ENCODE data around the gene B3GNT2. TPM values are rescaled to one million over a fixed set of nuclear protein-coding genes. Genes with fewer than 3 reads are reported as not detected.

Gene B3GNT2
- polyA plus RNA-seq, 1 of the 3 experiments (the other 2 are of a cell fraction): 6.3 TPM

DNA sequence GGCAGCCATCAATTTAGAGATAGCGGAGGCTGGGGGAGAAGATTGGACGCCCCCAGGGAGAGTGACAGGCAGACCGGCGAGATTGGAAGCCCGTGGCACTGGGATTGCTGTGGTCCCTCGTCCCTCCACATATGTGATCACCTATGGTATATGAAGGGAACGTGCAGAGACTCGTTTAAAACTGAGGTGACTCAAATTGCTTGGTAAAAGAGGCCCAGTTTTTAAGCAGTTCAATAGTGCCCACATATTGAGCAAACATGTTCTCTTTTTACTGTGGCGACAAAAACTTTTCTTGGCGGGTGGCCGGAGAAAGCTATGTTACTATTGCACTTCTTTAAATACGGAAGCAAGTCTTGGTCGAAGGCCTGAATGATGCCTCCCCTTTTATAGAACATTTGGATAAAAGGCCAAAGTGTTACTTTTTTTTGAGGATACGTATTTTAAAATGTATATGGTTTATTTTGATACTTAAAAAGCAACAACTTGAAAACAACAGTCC, 9.1 kb downstream of the B3GNT2 start:
- Histone ChIP-seq H2AFZ (ENCODE audit: low read depth) (no peak overlapping the region), H3K9ac (no peak overlapping the region), H4K20me1 (ENCODE audit: insufficient read depth) (peaks cover 38% of the 10 kb centered on the region), H3K9me3 (no peaks in the 10 kb centered on the region), H3K27me3 (ENCODE audit: insufficient read depth) (no peaks in the 10 kb centered on the region), H3K27ac (ENCODE audit: low read depth in 2 of 2, low read length in 1 of 2) (no peak overlapping the region), H3K36me3 (replicated peaks in 1 of 2; ENCODE audit: control insufficient read depth in 1 of 2, insufficient read depth in 2 of 2, low read length in 1 of 2) (no peaks in the 10 kb centered on the region), H3K4me2 (no peak overlapping the region), H3K79me2 (ENCODE audit: insufficient read depth) (peaks cover 76% of the 10 kb centered on the region), H3F3A (replicated peaks; ENCODE audit: insufficient read depth) (no peaks in the 10 kb centered on the region), H3K4me1 (ENCODE audit: control insufficient read depth in 1 of 2, insufficient read depth in 2 of 2, low read depth in 1 of 2, low read length in 1 of 2) (peaks cover 0 to 19% of the 10 kb centered on the region in 2 experiments; a peak in 2 of 4 replicates), H3K4me3 (ENCODE audit: low read depth in 2 of 2, low read length in 1 of 2) (no peak overlapping the region), H3K9me2 (no peaks in the 10 kb centered on the region)
- CTCF ChIA-PET: no interaction called here
- WGBS (ENCODE audit: low lambda C conversion rate): 96% methylated on average over 14 of the region's 14 CpGs
- TF ChIP-seq YY1 (IDR thresholded peaks at IDR 0.05; ENCODE audit: low read depth) (no peak), RAD21 (IDR thresholded peaks at IDR 0.05; ENCODE audit: low read length) (no peak)
- POLR2A ChIA-PET: no interaction called here
- no peak for DNase-seq

DNA sequence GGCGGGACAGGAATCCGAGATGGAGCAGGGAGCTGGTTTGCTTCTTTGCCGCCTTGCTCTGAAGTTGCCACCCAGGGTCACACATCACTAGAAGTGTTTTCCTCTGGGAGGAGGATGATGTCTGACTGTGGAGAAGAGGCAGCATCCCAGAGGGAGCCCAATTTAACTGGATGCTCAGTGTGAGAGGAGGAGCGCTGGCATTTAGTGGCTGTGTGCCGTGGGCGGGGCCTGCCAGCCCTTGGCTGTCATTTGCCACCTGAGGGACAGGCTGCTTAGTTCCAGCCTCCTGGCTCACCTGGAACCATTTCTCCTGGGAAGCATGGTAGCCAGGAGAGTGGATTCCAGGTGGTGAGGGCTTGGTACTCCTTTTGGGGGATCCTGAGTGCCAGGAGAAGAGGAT, 9.6 kb downstream of the B3GNT2 start:
- Histone ChIP-seq H3K79me2 (ENCODE audit: insufficient read depth) (peaks cover 76% of the 10 kb centered on the region), H3F3A (replicated peaks; ENCODE audit: insufficient read depth) (no peaks in the 10 kb centered on the region), H3K4me3 (ENCODE audit: low read depth in 2 of 2, low read length in 1 of 2) (no peak overlapping the region), H2AFZ (ENCODE audit: low read depth) (no peak overlapping the region), H3K9me3 (no peaks in the 10 kb centered on the region), H3K4me2 (no peak overlapping the region), H3K27me3 (ENCODE audit: insufficient read depth) (no peaks in the 10 kb centered on the region), H3K9ac (no peak overlapping the region), H3K36me3 (replicated peaks in 1 of 2; ENCODE audit: control insufficient read depth in 1 of 2, insufficient read depth in 2 of 2, low read length in 1 of 2) (no peaks in the 10 kb centered on the region), H3K4me1 (ENCODE audit: control insufficient read depth in 1 of 2, insufficient read depth in 2 of 2, low read depth in 1 of 2, low read length in 1 of 2) (peaks cover 0 to 19% of the 10 kb centered on the region in 2 experiments; a peak in 2 of 4 replicates), H3K9me2 (no peaks in the 10 kb centered on the region), H4K20me1 (ENCODE audit: insufficient read depth) (peaks cover 38% of the 10 kb centered on the region), H3K27ac (ENCODE audit: low read depth in 2 of 2, low read length in 1 of 2) (no peak overlapping the region)
- 97% methylated on average over 6 of the region's 6 CpGs for WGBS (ENCODE audit: low lambda C conversion rate)
- ChIA-PET CTCF (no interaction called here), POLR2A (no interaction called here)
- DNase-seq: no peak
- TF ChIP-seq FOSL2 (IDR thresholded peaks at IDR 0.05; ENCODE audit: borderline replicate concordance, low read depth) (no peak), YY1 (IDR thresholded peaks at IDR 0.05; ENCODE audit: low read depth) (no peak), NFIC (IDR thresholded peaks at IDR 0.05; ENCODE audit: borderline replicate concordance) (no peak), ZBTB33 (IDR thresholded peaks at IDR 0.05; ENCODE audit: borderline replicate concordance, low read depth) (no peak), ELF1 (IDR thresholded peaks at IDR 0.05) (no peak), MXI1 (IDR thresholded peaks at IDR 0.05; ENCODE audit: low read depth, low read length) (no peak), EP300 (IDR thresholded peaks at IDR 0.05; ENCODE audit: borderline replicate concordance in 1 of 2, low read depth in 1 of 2, low read length in 1 of 2) (no peak), FOXJ3 (CRISPR knock-in tag; IDR thresholded peaks at IDR 0.05) (no peak), NRF1 (IDR thresholded peaks at IDR 0.05; ENCODE audit: low read depth, low read length) (no peak), EZH2phosphoT487 (IDR thresholded peaks at IDR 0.05; ENCODE audit: borderline replicate concordance, low read depth) (no peak), TAF1 (IDR thresholded peaks at IDR 0.05; ENCODE audit: borderline replicate concordance, low read depth, low read length) (no peak), FOXM1 (IDR thresholded peaks at IDR 0.05; ENCODE audit: low read depth) (no peak), CTCF (IDR thresholded peaks at IDR 0.05) (no peak), GATA2 (CRISPR knock-in tag; IDR thresholded peaks at IDR 0.05) (no peak), POLR2AphosphoS5 (IDR thresholded peaks at IDR 0.05; ENCODE audit: low read depth, low read length) (no peak)
- TF ChIP-seq, protein P1, sequence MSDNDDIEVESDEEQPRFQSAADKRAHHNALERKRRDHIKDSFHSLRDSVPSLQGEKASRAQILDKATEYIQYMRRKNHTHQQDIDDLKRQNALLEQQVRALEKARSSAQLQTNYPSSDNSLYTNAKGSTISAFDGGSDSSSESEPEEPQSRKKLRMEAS (IDR thresholded peaks at IDR 0.05; ENCODE audit: low read depth): no peak
